NCI-H128 (cell line): ENCODE measurements around the gene MOB3A.

Source experiments
- DNase-seq: peaks from one replicate; lab custom pipeline; 2025; ENCODE audit not compliant: unreplicated experiment; lab: John Stamatoyannopoulos, UW

Gene MOB3A

DNA sequence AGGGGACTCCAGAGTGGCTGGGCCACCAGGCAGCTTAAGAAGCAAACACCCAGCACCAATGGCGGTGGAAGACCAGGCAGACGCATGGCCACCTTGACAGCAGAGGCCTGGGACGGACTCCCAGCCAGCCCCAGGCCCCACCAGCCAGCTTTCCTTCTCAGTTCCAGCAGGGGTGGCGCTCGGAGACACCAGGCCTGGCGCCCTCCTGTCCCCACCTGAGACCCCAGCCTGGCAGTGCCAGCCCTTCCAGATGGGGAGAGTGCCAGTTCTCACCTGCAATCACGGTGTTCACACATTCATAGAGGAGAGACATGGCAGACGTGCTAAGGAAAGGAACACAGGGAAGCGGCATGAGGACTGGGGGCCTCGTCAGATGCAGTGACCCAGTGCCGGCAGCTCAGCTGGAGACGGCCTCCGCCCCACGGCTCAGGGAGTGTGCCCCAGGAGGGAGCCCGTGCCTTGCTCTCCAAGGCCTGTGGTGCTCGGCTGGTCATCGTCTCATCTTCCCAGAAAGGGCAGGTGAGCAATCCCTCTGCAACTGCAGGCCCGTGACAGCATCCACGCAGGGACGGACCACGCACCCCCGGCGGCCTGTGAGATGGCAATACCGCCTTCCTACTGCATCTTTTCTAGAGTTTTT, 30.9 kb upstream of the MOB3A start:
- no peak for DNase-seq

- no peak for DNase-seq
These were observed 27.7 kb upstream of the MOB3A start for GRCh38 chr19:2123682-2124387.

DNA sequence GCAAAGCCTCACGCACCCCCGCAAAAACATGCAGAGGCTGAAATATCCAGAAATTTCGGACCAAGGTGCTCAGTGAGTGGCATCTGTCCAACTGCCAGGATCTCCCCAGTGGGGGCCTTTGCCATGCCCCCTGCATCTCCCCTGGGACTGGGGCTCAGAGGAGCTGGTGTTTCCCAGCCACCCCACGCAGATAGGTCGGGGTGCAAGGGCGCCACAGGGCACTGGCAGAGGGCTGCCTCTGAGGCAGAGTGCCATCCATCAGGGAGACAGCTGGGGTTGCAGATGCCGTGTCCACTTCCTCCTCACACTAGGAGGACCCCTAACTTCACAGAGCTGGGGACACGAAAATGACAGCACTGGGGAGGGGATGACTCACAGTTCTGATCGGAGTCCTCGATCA, 26.9 kb upstream of the MOB3A start:
- DNase-seq = no peak

DNA sequence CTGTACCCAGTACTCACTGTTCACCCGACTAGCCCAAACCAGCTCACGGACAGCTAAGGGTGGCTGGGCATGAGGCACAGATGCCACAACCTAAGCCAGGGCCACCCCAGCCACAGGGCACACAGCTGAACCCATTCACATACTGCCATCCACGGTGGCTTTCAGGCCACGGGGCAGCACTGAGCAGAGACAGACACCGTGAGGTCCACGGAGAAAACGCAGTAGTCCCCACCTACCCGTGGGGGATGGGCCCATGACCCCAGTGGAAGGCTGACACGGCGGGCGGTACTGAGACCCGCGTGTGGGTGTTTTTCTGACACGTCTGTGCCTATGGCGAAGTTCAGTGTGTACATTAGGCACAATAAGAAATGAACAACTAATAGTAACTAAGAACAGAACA, 26.1 kb upstream of the MOB3A start:
- DNase-seq = no peak

- DNase-seq = no peak
These were observed 25.4 kb upstream of the MOB3A start for GRCh38 chr19:2121416-2122051.

GRCh38 chr19:2120821-2121220, 24.7 kb upstream of the MOB3A start:
- no peak for DNase-seq

- DNase-seq = no peak
These were observed 24.0 kb upstream of the MOB3A start for GRCh38 chr19:2119921-2120785.

- no peak for DNase-seq
These were observed 22.3 kb upstream of the MOB3A start for GRCh38 chr19:2118438-2118837.

GRCh38 chr19:2117215-2117960, 21.3 kb upstream of the MOB3A start:
- DNase-seq = no peak

- no peak for DNase-seq
These were observed 20.4 kb upstream of the MOB3A start for GRCh38 chr19:2116507-2116906.

DNA sequence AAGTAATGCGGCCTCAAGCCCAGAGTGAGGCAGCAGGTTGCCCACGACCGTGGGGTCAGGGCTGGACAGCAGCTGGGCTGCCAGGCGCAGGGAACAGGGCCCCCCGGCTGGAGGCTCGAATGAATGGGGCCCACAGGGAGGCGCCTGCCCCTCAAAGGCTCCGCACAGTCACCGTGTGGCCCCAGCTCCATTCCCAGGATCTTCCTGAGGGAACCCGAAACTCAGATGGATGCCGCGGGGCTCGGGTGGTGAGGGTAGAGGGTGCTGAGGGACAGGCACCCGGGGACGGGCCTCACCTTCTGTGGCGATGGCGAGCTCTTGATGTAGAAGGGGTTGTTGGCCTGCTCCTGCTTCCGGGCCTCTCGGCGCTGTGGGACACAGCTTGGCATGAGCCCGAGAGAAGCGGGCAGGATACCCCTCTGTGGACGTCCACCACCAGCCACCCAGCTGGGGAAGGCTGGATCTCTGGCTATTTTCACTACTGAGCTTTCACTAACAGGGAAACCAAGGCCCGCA, 19.8 kb upstream of the MOB3A start:
- no peak for DNase-seq

DNA sequence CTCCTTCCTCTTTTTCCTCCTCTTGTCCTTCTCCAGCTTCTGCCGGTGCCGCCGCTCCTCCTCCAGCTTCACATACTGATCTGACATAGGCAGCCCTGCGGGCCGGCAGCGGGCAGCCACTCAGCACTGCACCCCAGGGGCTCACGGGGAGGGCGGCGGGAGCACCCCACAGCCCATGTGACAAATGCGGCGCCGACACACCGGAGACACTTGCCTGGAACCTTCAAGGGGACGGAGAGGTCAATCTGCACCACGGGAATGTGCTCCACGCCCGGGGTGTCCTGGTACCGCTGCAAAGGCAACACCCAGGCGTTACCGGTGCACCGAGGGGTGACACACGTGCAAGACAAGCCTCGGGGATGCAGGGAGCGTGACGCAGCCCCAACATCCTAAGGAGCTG, 19.2 kb upstream of the MOB3A start:
- DNase-seq = no peak

DNA sequence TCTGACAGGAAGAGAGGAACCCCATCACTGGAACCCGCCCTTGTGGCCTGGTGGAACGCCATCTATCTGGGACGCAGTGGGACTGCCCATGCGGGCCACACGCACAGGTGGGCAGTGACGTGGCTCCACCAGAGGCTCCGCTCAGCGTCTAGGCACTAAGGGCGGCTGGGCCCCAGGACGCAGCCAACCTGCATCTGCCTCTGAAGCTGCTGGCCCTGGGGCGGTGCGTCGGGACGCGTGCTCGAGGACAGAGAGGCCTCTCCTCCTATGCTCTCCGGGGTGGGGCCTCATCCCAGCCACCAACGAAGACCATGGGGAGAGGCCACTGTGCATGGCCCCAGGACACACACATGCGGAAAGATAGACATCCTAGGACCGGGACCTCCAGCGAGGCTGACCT, 18.7 kb upstream of the MOB3A start:
- no peak for DNase-seq

GRCh38 chr19:2114218-2114617, 18.1 kb upstream of the MOB3A start:
- no peak for DNase-seq

- DNase-seq = no peak
These were observed 17.5 kb upstream of the MOB3A start for GRCh38 chr19:2113439-2114211.

DNA sequence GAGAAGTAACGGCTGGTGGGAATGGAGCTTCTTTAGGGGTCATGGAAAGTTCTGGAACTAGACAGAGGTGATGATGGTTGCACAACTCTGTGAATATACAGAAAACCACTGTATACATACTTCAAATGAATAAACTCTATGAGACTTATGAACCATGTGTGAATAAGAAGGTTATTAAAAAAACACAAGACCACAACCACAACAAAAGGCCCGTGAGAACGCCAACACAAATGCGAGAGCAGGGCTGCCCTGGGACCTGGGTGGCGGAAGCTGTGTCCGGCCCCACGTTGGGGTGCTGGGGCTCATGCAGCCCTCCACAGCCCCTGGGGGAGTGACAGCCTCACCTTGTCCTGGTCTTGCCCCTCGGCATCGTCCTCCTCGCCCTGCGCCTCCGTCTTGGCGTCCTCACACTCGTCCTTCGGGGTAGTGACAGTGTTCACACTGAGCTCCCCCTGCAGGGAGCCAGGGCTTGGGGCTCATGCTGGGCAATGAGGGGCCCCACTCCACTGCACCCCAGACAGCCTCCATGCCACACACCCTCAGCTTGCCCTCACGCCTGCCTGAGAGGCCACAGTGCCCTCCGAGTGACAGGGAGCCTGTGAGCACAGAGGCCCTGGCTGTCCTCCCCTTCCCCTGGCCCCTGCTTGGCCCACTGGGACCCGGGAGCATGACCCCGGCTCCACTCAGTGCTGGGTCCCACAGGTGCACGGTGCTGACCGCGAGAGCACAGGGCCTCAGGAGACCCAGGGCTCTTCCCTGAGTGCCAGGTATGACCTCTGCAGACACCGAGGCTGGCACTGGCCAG, 16.6 kb upstream of the MOB3A start:
- no peak for DNase-seq

DNA sequence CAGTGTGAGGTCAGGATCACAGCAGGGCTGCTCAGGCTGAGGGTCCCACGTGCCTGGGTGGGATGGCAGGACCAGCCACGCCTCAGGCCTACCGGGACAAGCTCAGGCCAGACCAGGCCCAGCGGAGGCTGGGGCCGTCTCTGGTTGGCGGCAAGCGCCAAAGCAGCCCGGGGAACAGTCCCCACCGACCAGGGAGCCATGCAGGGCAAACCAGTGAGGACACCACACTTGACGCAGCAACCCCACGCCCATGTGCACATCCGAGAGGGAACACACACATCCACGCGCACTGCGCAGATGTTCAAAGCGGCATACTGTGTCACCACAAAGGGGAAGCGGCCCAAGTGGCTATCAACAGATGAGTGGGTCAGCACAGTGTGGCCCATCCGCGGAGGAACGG, 15.8 kb upstream of the MOB3A start:
- DNase-seq = no peak

GRCh38 chr19:2111425-2111824, 15.3 kb upstream of the MOB3A start:
- no peak for DNase-seq

GRCh38 chr19:2110822-2111221, 14.7 kb upstream of the MOB3A start:
- no peak for DNase-seq
